Bronchial epithelial cell (primary cell): ENCODE measurements around the gene DCLK2. TPM values are rescaled to one million over a fixed set of nuclear protein-coding genes. Genes with fewer than 3 reads are reported as not detected.

ENCODE experiments used
- DNase-seq: peaks from one replicate; pipeline ENCODE4 v3.0.0-alpha.2; 2010; ENCODE audit warnings: low read depth
- FAIRE-seq: peaks from 2 replicates; lab custom pipeline; 2011; peaks lifted over from hg19 to GRCh38; lab: Jason Lieb, UNC
- H3K27me3 ChIP-seq: 2 replicates; pipeline ENCODE4 v1.5.1; 2011; ENCODE audit warnings: low read length; ENCODE audit not compliant: control insufficient read depth, insufficient read depth
- H3K36me3 ChIP-seq: 2 replicates; pipeline ENCODE4 v1.5.1; 2011; ENCODE audit warnings: low read length; ENCODE audit not compliant: control insufficient read depth, insufficient read depth
- H3K4me3 ChIP-seq: 2 replicates; pipeline ENCODE4 v1.5.1; 2011; ENCODE audit warnings: mild to moderate bottlenecking, low read depth, low read length, control low read depth
- total RNA-seq: library from RNA; depleted of rRNA; stranded (reverse); fragments of >200 nt; gene quantifications from 2 replicates; pipeline ENCODE4 v1.2.1, GENCODE V29; 2014
- TF ChIP-seq, protein P1 (sequence below): IDR thresholded peaks from 2 replicates; pipeline ENCODE4 v1.5.1; 2011; ENCODE audit warnings: mild to moderate bottlenecking, moderate library complexity, low read length, control low read depth, inconsistent platforms; ENCODE audit not compliant: insufficient read depth, severe bottlenecking

The DCLK2 gene
- total RNA-seq, 1 donor from 2014 or later, result not detected

DNA sequence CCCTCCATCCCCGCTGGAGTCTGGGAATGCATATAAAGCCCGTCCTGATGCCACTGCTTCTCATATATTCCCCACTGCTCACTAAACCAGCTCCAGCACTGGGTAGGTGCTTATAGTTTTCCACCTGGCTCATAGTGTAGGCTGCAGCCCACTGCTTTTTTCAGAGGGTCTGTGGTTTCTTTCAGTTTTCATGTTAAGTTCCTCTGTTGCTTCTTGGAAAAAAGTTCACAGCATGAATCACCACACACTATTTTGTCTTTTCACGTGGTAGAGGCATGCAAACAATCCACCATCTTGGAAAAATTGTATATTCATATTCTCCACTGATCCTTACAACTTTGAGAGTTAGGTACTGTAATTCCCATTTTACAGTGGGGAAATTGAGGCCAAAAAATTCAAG is 39.4 kb downstream of the DCLK2 start:
- no peak for DNase-seq
- Histone ChIP-seq H3K36me3 (no peaks in the 10 kb centered on the region), H3K4me3 (no peak overlapping the region), H3K27me3 (no peaks in the 10 kb centered on the region)
- FAIRE-seq, result no peak
- TF ChIP-seq, protein P1, sequence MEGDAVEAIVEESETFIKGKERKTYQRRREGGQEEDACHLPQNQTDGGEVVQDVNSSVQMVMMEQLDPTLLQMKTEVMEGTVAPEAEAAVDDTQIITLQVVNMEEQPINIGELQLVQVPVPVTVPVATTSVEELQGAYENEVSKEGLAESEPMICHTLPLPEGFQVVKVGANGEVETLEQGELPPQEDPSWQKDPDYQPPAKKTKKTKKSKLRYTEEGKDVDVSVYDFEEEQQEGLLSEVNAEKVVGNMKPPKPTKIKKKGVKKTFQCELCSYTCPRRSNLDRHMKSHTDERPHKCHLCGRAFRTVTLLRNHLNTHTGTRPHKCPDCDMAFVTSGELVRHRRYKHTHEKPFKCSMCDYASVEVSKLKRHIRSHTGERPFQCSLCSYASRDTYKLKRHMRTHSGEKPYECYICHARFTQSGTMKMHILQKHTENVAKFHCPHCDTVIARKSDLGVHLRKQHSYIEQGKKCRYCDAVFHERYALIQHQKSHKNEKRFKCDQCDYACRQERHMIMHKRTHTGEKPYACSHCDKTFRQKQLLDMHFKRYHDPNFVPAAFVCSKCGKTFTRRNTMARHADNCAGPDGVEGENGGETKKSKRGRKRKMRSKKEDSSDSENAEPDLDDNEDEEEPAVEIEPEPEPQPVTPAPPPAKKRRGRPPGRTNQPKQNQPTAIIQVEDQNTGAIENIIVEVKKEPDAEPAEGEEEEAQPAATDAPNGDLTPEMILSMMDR, result no peak

DNA sequence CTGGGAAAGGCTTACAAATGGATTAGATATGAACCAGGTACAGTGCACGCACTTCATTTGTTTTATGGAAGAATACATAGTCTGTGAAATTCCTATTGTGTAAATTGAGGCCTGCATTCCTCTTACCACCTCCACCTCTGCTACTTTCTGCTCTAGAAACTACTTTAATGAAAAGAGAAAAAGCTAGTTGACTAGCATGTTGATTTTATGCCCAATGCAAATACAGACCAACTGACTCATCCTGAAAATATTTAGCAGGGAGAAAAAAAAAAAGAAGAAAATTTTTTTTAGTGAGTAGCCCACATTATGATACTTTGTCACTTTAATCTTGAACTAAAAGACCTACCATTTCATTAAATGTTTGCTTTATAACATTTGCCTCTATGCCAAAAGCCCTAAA is 41.2 kb downstream of the DCLK2 start:
- Histone ChIP-seq H3K27me3 (no peaks in the 10 kb centered on the region), H3K36me3 (no peaks in the 10 kb centered on the region), H3K4me3 (no peak overlapping the region)
- DNase-seq (peak; percentile 69), FAIRE-seq (no peak)
- TF ChIP-seq, protein P1, result no peak

DNA sequence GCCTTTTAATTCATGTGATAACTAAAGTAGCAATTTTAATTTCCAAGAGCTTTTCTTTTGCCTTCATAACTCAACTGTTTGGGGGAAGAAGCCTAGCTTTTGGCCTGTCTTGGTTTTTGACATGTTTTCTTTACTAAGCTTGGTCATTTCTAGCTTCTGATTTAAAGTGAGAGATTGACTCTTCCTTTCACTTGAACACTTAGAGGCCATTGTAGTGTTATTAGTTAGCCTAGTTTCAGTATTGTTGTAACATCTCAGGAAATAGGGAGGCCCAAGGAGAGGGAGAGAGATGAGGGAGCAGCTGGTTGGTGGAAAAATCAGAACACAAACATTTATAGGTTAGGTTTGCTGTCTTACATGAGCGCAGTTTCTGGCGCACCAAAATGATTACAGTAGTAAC is 44.8 kb downstream of the DCLK2 start:
- Histone ChIP-seq H3K36me3 (no peaks in the 10 kb centered on the region), H3K27me3 (no peaks in the 10 kb centered on the region)
- TF ChIP-seq, protein P1, result no peak

DNA sequence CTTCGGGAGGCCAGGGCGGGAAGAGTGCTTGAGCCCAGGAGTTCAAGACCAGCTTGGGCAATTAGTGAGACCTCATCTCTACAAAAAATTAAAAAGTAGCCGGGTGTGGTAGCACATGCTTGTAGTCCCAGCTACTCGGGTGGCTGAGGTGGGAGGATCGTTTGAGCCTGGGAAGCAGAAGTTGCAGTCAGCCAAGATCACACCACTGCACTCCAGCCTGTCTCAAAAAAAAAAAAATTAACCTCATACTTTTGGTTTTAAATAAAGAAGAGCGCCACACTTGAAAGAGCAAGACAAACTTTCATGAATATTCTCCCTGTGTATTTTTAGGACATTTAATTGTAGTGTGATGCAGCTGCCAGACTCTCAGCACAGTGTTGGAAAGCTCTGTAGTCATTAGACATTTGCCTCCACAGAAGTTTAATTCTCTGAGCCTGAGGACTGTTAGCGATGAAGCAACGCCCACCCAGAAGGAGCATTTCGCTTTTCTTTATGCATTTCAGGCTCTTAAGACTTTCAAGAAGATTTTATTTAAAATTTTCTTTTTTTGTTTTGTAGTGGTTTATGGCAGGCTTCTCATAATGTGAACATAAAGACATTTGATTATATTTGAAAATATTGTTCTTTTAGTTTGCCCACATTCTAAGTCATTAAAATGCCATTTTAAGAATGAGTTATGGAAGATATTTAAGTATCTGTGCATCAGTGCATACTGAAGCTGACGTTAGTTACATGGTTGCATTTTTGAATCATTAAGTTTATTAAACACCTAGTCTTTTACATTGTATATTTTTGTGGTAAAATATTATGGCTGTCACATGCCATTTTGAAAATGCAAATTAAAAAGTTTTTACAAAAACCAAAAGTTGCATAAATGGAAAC is 45.8 kb downstream of the DCLK2 start:
- Histone ChIP-seq H3K36me3 (no peaks in the 10 kb centered on the region), H3K27me3 (no peaks in the 10 kb centered on the region), H3K4me3 (no peak overlapping the region)
- no peak for FAIRE-seq
- TF ChIP-seq, protein P1, result no peak
- no peak for DNase-seq

More for the DNA sequence above, 44.8 kb downstream of the DCLK2 start:
- DNase-seq (no peak), FAIRE-seq (no peak)
- no peak overlapping the region for H3K4me3 ChIP-seq

DNA sequence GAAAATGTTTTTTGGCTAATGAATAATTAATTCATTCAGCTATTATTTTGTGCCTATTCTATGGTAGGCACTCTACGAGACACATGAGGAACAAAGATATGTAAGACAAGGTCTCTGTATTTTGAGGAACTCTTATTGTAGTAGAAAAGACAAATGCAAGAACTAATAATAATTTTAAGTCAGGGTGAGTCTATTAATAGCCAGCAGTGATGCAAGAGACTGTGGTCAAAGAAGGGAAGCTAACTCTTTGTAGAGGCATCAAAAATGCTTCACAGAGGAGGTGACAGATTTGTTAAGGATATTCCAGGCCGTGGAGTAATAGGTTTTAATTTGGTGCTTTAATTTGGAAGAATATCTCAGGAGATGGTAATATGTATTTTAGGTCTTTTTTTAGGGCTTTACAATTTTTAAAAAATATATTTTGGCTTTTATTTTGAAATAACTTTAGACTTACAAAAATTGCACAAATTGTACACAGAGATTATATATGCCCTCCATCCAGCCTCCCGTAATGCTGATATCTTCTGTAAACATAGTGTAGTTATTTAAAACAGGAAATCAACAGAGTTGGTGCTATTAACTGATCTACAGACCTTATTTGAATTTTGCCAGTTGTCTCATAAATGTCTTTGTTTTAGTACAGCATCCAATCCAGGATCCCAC is 48.1 kb downstream of the DCLK2 start:
- TF ChIP-seq, protein P1, result no peak
- Histone ChIP-seq H3K27me3 (no peaks in the 10 kb centered on the region), H3K36me3 (no peaks in the 10 kb centered on the region), H3K4me3 (no peak overlapping the region)
- FAIRE-seq (no peak), DNase-seq (no peak)
